ENCODE measurements around the gene CD40. TPM values are rescaled to one million over a fixed set of nuclear protein-coding genes. Genes with fewer than 3 reads are reported as not detected.

The CD40 gene
- total RNA-seq, 1 donor from 2014 or later, result 3.2 TPM

DNA sequence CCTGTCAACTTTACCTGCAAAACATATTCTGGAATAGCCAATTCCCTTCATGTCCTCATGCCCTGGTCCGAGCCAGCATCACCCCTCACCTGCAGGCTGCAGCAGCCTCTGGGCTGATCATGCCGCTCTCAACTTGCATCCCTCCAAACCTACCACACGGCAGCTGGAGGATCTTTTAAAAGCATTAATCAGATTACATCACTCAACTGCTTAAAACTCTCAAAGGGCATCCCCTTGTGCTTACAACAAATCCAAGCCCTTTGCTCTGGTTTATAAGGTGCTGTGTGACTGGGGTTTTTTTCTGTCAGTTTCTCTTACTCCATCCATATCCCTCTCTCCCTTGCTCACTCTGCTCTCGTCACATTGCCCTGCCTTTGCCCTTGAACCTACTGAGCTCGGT, 24.0 kb downstream of the CD40 start:
- intact Hi-C loops (cut with micrococcal nuclease), result no loop called here

DNA sequence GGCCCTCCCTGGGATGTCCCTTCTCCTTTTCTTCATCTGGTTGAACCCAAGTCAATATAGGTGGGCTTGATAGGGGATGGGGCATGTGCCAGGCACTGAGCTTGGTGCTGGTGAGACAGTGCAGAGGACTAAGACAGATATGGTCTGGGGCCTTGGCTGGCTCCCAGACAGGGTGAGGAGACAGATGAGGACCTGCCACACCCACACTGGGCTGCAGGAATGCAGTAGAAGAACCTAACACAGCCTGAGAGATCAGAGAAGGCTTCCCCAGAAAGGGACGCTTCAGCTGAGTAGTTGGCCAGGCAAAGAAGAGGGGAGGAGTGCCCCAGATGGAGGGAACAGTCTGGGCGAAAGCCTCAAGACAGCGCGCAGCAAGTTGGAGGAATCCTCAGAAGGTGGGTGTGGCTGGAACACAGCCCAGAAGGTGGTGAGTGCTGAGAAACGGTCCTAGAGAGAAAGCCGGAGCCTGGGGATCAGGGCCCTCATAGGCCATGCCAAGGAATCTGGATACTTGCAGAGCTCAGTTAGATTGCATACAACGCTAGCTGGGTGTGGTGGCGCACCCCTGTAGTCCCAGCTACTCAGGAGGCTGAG, 26.4 kb downstream of the CD40 start:
- intact Hi-C loops (cut with micrococcal nuclease), result no loop called here

DNA sequence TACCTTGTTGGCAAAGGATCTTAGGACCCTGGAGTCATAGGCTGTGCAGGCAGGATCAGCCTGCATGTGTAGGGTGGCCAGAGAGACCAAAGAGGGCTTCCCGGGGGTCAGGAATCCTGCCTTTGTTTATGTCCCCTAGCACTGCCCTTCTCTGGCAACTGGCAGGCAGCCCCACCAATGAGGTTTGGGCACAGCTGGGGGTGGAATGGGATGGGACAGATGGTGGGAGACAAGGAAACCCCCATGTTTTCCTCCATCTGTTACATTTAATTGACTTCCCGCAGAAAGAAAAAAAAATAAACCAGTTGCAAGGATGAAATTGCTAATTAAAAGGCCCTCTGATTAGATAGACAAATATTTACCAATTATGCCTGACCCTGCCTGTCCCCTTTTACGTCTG, 27.6 kb downstream of the CD40 start:
- intact Hi-C loops (cut with micrococcal nuclease), result no loop called here

DNA sequence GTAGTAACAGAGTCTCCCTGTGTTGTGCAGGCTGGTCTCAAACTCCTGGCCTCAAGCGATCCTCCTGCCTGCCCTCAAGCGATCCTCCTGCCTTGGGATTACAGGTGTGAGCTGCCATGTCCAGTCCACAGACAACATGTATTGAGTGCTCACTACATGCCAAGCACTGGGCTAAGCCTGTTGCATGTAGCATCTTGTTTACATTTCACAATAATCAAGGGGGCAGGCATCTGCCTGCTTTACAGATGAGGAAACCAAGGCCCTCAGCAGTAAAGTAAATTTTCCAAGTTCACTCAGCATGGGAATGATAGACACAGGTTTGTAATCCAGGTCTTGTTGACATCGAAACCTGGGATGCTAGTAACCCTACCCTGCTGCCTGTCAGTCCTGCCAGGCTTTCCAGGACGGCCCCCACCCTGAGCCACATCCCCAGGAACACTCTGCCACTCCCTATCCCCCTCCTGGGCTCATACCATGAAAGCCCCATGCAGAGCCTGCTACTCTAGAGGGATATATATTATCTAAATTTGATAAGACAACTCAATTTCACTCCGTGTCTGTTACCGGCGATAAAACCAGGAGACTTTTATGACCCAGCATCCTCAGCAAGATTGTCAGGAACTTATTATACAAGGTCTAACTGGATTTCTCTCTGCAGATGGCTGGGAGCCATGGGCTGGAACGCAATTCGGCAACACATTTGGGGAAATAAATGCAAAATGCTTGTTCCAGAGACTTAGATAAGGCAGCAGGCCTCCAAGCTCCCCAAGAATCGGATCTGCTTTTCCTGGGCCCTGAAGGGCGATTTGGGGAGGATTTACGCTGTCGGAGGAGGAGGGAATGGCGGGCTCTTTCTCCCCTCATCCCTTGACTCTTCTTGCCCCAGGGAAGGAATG, 30.4 kb downstream of the CD40 start:
- intact Hi-C loops (cut with micrococcal nuclease), result no loop called here

DNA sequence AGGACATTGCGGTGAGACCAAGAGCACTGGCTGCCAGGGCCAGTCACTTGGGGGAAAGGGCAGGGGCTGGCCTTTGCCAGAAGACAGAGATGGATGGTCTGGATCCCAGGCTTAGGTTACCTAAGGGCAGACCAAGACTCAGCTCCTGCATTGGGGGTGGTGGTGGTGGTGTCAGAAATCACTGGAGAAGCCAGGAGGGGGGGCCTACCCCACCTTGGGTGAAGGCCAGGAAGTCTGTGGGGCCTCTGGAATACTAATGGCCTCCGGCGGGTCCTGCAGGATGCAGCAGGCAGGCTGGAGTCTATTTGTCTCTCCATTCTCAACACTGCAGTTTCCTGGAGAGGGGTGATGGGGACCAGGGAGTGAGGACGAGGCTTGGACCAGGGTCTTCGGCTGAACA, 32.8 kb downstream of the CD40 start:
- intact Hi-C loops (cut with micrococcal nuclease), result no loop called here

DNA sequence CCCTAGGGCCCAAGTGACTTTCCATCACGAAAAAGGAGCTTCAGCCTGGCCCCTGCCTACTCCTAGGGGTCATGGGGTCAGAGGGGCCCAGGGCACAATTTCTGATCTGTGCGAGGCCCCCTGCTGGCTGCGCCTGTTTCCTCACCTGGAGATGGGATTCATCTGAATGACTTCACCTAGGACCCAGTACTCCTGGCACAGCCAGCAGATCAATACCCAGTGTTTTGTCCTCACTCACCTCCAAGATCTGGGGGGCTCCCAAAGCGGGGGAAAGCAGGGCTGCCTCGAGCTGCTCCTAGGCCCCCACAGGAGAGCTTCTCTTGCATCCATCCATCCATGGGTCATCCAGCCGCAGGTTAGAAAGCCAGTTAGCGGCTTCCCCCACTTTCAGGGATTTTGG, 33.8 kb downstream of the CD40 start:
- intact Hi-C loops (cut with micrococcal nuclease), result no loop called here

DNA sequence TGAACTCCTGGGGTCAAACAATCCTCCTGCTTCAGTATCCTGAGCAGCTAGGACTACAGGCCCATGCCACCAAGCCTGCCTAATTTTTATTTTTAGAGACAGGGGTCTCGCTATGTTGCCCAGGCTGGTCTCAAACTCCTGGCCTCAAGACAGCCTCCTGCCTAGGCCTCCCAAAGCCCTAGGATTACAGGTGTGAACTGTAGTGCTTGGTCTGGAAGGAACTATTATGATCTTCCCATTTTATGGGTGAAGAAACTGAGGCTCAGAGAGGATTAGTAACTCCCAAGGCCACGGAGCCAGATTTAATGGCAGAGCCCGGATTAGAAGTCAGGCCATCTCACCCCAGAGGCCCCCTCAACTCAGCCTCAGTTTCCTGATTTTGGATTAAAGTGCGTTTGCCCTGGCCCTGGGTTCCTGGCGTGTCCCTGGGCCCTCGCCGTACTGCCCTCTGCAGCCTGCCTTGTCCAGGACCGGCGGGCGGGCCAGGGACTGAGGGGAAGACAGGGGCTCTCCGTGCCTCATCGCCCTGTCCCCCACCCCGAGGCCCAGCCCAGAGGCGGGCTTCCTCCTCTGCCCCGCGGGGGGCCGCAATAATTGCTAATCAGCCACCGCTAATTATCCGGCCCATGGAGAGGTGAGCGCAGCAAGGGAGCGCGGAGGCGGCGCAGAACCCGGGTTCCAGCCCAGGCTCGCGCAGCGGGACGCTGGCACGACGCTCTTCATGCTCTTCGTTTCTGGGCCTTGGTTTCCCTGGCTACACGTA, 34.9 kb downstream of the CD40 start:
- intact Hi-C loops (cut with micrococcal nuclease), result no loop called here

DNA sequence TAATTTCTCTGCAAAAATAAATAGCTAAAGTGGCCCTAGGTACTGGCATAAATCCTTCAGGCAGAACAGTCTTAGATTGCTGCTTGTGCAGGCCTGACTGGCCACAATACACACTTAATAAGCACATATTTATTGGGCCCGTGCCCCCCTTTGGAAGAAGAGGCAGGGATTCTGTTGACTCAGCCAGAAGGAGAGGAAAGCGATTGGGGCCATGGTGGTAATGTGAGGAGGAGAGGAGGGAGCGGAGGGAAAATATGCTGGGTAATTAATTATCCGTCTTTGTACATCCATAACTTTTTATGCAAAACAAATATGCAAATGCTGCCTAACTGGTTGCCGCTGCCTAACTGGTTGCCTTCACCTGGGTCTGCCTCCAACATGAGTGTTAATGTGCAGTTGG, 36.2 kb downstream of the CD40 start:
- intact Hi-C loops (cut with micrococcal nuclease), result no loop called here

DNA sequence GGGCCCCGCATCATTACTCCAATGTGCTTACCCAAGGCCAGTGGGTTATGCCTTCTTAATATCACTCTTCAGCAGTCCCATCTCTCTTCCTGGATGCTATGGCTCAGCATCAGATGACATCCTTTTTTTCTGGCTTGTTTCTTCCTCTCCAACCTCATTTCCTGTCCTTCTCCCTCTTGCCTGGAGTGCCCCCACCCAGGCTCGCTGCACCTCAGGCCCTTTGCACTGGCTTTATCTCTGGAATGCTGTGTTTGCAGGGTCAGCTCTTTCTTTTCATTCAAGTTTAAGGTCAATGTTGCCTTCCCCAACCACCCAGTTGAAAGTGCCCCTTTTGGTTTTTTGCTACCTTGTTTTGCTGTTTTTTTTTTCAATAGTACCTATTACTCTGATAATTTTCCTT, 36.7 kb downstream of the CD40 start:
- intact Hi-C loops (cut with micrococcal nuclease), result no loop called here

DNA sequence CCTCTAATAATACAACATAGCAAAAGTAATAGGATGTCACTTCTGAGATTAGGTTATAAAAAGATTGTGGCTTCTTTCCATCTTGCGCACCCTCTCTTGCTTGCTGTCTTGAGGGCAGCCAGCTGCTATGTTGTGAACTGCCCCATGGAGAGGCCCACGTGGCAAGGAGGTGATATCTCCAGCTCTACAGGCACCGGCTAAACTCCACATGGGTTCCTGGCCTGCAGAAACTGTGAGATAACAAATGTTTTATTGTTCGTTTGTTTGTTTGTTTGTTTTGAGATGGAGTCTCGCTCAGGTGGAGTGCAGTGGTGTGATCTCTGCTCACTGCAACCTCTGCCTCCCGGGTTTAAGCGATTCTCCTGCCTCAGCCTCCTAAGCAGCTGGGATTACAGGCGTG, 38.0 kb downstream of the CD40 start:
- intact Hi-C loops (cut with micrococcal nuclease), result no loop called here

DNA sequence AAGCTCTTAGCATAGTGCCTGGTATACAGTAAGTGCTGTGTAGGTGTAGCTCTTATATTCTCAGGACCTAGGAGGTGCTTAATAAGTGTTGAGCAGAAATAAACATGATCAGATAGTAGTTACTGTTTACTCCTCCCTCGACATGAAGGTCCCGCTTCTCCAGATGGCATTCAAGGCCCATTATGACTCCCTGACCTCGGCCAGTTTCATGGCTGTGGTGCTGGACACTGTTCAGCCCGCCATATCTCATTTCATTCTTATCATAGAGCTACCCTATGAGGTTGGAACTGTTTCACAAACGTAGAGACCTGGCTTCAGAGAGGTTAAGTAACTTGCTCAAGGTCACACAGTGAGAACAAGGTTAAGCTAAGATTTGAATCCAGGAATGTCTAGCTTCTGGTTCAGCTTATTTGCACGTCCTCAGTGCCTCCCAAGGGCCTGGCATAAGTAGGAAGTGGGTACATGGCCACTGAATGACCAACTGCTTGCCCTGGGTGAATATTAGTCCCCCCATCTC, 39.0 kb downstream of the CD40 start:
- intact Hi-C loops (cut with micrococcal nuclease), result no loop called here

DNA sequence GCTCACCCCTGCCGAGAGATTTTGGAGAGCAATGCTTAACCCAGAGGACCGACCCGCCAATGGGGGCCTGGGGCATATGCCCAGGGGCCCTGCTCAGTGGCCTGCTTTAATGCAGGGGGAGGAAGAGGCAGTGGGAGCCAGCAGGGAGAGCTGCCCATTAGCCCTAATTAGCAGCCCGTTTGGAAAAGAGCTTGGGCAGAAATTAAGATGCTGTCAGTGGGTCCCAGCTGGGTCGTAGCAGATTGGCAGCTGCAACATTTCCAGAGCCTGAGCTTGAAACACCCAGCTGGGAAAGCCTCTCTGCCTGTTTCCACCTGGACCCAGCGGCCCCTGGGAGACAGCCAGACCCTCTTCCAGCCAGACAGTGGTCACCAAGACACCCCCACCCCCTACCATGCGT, 39.5 kb downstream of the CD40 start:
- intact Hi-C loops (cut with micrococcal nuclease), result no loop called here

DNA sequence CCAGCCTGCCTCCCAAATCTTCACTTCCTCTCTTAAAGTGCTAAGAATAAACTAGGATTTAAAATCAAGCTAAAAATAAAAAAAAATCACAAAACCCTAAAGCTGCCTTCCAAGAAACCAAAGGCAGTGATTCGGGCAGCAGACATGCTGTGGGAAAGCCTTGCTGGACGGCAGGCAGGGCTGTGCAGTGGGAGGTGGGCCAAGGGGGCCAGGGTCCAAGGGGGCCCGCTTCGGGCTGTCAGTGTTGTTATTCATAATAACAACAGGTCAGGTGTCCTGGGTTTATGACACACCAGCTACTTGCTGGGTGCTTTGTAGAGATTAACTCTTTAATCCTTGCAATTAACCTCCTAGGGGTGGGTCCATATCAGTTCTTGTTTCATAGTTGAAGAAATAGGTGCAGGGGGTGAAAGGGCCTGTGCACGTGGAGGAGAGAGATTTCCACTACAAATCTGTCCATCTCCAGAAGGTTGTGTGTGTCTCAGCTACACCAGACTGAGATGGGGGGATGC, 40.4 kb downstream of the CD40 start:
- intact Hi-C loops (cut with micrococcal nuclease), result no loop called here

DNA sequence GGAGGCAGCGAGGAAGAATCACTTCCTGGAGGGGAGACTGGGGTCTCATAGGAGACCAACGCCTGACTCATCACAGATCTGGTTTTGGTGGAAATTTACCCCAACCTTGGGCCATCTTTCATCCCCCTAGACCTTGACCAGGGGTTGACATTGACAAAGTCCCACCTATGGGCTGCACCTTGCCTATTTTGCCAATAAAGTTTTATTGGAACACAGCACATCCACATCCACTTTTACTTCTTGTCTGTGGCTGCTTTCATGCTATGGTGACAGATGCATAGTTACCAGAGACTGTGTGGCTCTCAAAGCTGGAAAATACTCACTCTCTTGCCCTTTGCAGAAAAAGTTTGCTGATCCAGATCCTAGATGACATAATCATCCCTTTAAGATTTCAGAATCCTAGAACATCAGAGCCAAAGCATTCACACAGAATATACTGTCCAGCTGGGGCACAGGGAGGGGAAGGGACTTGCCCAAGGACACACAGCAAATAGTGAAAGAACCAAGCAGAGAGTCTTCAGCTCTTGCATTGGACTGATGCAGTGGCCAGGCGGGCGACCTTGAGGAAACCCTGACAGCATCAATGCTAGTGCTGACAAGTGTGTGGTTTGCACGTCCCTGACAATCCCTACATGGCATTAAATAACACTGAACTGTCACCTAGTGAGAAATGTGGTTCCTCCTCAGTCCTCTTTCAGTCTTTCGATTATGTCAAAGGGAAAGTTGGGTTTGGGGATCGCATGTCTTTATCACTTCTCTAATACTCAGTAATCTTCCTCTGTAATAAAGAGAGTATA, 41.2 kb downstream of the CD40 start:
- intact Hi-C loops (cut with micrococcal nuclease), result no loop called here

DNA sequence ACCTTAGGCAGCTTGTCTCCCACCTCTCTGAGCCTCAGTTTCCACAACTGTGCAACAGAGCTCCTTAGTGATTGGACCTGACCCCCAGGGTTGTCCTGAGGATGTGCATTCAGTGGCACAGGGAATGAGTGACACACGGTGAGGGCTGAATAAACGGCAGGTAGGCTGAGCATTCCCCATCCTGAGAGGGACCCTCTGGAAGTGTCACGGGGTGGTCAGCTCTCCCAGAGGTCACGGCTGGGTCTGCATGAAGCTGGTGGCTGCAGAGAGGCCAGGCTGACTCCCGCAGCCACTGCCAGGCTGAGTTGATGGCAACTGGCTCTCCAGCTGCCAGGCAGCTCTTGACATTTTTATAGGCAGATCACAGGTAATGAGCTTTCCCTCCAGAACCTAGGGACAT, 42.5 kb downstream of the CD40 start:
- intact Hi-C loops (cut with micrococcal nuclease), result no loop called here

DNA sequence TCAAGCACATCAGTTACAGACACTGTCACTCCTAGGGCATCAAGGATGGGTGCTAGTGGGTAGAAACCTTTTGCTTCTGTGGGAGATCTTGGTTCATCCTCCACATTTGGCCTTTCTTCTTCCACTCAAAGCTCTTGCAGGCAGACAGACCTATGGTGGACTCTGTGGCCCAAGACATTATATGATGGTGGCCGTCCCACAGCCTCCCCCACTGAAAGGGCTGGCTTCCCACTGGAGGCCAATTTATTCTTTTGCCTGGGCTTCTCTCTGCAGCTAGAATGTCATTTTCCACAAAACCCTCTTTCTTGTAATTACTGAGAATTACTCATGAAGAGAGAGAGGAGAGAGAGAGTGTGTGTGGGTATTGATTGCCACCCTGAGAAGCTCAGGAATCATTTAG, 43.8 kb downstream of the CD40 start:
- intact Hi-C loops (cut with micrococcal nuclease), result no loop called here

DNA sequence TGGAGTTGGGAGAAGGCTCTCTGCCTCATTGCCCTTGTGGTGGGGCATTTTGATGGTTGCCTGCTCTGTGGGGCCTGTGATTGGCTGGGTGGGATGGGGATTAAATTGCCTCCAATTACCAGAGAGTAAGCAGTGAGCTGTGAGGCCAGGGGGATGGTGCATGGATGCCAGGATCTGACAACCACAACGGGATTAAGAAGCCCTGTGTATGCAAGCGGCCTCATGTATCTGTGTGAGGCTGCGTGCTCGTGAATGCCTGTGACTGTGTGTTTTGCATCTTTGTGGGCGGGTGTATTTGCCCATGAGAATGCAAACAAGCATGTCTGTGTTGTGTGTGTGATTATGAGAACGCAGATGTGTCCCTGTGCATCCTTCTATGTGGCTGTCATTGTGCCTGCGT, 46.1 kb downstream of the CD40 start:
- intact Hi-C loops (cut with micrococcal nuclease), result no loop called here

DNA sequence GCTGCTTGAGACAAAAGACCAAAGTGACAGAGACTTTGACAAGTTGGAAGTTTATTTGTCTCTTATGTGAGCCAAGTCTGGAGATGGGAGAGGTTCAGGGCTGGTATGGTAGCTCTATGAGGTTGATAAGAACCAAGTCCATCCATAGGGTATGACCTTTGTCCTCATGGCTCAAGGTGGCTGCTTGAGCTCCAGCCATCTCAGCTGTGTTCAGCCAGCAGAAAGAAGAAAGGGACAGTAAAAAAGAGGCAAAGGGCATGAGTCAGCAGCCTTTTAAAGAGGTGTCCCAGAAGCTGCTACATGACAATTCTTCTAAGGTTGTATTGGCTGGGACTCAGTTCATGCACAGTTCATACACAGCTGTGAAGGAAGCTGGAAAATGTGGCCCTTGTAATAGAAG, 49.0 kb downstream of the CD40 start:
- intact Hi-C loops (cut with micrococcal nuclease), result no loop called here

DNA sequence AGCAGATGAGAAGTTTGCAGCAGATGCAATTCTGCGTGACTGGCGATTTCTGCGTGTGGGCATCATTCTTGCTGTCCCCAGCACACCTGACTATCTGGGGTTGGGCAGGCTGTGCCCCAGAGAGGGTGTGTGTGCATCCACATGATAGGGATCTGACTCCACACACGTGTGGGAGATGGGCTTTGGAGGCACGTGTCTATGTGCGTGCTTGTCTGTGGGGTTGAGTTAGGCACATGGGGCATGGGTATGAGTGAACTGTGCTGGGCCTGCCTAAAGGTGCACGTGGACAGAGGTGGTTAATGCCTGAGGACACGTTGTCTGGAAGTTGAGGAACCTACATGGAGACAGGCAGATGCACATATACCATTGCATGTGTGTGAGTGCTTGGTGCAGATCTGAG, 50.3 kb downstream of the CD40 start:
- intact Hi-C loops (cut with micrococcal nuclease), result no loop called here

DNA sequence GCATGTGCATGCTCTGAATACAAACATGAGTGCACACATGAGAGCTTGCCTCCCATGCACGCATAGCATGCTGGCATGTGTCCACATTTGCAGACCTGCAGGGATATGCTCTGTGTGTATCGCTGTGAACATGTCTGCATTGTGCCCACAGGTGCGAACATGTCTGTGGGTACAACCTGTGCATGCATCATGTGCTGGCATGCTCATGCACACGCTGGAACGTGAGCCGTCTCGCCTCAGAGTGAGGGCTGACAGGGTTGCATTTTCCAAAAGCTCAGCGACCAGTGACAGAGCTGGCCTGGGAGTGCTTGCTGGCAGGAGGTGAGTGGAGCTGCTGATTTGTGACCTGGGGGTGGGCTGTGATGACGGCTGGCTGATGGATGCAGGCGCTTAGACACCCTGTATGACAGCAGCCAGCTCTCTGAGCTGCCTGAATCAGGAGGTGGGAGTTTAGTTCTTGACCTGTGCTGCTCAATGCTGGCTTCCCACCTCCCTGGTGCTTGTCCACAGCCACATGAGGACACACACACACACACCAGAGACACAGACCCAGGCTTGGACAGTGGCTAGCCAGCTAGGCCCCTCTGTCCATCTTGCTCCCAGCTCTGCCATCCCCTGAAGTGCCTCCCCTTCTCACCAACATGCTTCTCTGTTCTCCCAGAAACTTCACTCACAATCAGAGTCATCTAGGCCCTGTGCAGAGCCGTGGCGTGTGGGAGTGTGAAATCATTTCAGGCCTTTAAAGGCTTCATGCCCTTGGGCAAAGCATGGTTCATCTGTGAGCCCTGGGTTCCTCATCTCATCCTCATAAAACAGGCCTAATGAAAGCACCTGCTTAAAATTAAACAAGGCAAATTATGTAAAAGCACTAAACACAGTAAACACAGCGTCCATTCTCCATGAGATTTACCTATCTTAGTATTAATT, 51.4 kb downstream of the CD40 start:
- intact Hi-C loops (cut with micrococcal nuclease), result no loop called here
